ENCODE results near the gene ARMC5.

GRCh38 chr16:31423241-31423640 is 36.1 kb upstream of the ARMC5 start:
- TF ChIP-seq CSRNP3 (CRISPR knock-in tag; IDR thresholded peaks at IDR 0.05) (no peak), PATZ1 (CRISPR knock-in tag; IDR thresholded peaks at IDR 0.05; ENCODE audit: borderline replicate concordance) (no peak), ZNF70 (CRISPR knock-in tag; IDR thresholded peaks at IDR 0.05) (no peak), ZFP30 (CRISPR knock-in tag; IDR thresholded peaks at IDR 0.05) (no peak), TOX (CRISPR knock-in tag; IDR thresholded peaks at IDR 0.05; ENCODE audit: borderline replicate concordance) (no peak), GLIS3 (CRISPR knock-in tag; IDR thresholded peaks at IDR 0.05) (no peak), POU6F1 (CRISPR knock-in tag; IDR thresholded peaks at IDR 0.05; ENCODE audit: borderline replicate concordance, low read depth) (no peak), ARNTL (CRISPR knock-in tag; IDR thresholded peaks at IDR 0.05; ENCODE audit: borderline replicate concordance, low read depth) (no peak), ESRRG (CRISPR knock-in tag; IDR thresholded peaks at IDR 0.05) (no peak), ZNF565 (CRISPR knock-in tag; conservative IDR thresholded peaks at IDR 0.05; ENCODE audit: low read depth) (no peak)
